AG04449 (cell line): ENCODE data around the gene METTL17.

Source experiments
- CTCF ChIA-PET: fragments of 350-600 bp; formaldehyde crosslinking; extraction: SDS; loops from one replicate; lab custom pipeline; 2021; ENCODE audit warnings: antibody characterized with exemption; lab: Yijun Ruan, JAX
- POLR2A ChIA-PET: fragments of 400-600, 350-600 bp; formaldehyde crosslinking; extraction: SDS; loops from one replicate; lab custom pipeline; 2020; ENCODE audit warnings: antibody characterized with exemption, inconsistent platforms; lab: Yijun Ruan, JAX
- DNase-seq: peaks from one replicate; pipeline ENCODE4 v3.0.0-alpha.2; 2010; ENCODE audit warnings: low read depth, low spot score
- H3K4me3 ChIP-seq: 2 replicates; pipeline ENCODE4 v1.5.1; 2011; ENCODE audit warnings: low read depth, mild to moderate bottlenecking, control low read depth, low read length
- CTCF ChIP-seq: IDR thresholded peaks from one replicate; pipeline ENCODE4 v1.5.1; 2011; ENCODE audit warnings: mild to moderate bottlenecking, moderate library complexity, low read length, control low read depth, inconsistent platforms; ENCODE audit not compliant: insufficient read depth; ENCODE audit errors: missing control alignments

METTL17 gene

GRCh38 chr14:21025371-21026273 is 35.8 kb downstream of the METTL17 start:
- no peak for TF ChIP-seq CTCF
- H3K4me3 ChIP-seq, result peak overlapping the region; percentile 42
- CTCF ChIA-PET, result interaction anchor here (0.8 to 12.6 kb wide), 9 partner anchors 9 to 79 kb away, joined by 3 to 172 read pairs (median 7); no protein-coding TSS in a partner anchor
- POLR2A ChIA-PET, result no interaction called here
- DNase-seq, result no peak

- CTCF ChIA-PET, result interaction anchor here (0.8 to 12.6 kb wide), 7 partner anchors 9 to 78 kb away, joined by 3 to 172 read pairs (median 4); no protein-coding TSS in a partner anchor
- no peak for DNase-seq
- no peak overlapping the region for H3K4me3 ChIP-seq
- POLR2A ChIA-PET, result no interaction called here
- TF ChIP-seq CTCF, result no peak
Measured at GRCh38 chr14:21026274-21026987, 36.7 kb downstream of the METTL17 start.

- no peak overlapping the region for H3K4me3 ChIP-seq
- DNase-seq, result no peak
- CTCF ChIA-PET, result interaction anchor here (1.0 to 12.6 kb wide), 5 partner anchors 9 to 78 kb away, joined by 4 to 172 read pairs (median 7); no protein-coding TSS in a partner anchor
- POLR2A ChIA-PET, result interaction anchor here (0.6 kb wide), 1 partner anchor 9 kb away, joined by 3 read pairs; no protein-coding TSS in a partner anchor
- no peak for TF ChIP-seq CTCF
Measured at GRCh38 chr14:21026988-21027315, 37.2 kb downstream of the METTL17 start.

GRCh38 chr14:21029917-21030316 is 40.1 kb downstream of the METTL17 start, which contains the start of gene TPPP2:
TSS of gene TPPP2 (plus strand) at chr14:21030217. CDS start at chr14:21030582, 365 bp downstream.
- ChIA-PET POLR2A (no interaction called here), CTCF (interaction anchor here (1.4 to 12.6 kb wide), 3 partner anchors 11 to 39 kb away, joined by 3 to 172 read pairs (median 35); partner anchors contain the start of gene RNASE7)

GRCh38 chr14:21030531-21030930 is 40.8 kb downstream of the METTL17 start:
- POLR2A ChIA-PET, result no interaction called here
- no peak overlapping the region for H3K4me3 ChIP-seq
- DNase-seq, result no peak
- no peak for TF ChIP-seq CTCF
- CTCF ChIA-PET, result interaction anchor here (1.4 to 12.6 kb wide), 4 partner anchors 11 to 38 kb away, joined by 3 to 172 read pairs (median 19); partner anchors contain the start of gene RNASE7

More at GRCh38 chr14:21029917-21030316, 40.1 kb downstream of the METTL17 start, which contains the start of gene TPPP2:
- TF ChIP-seq CTCF, result no peak
- no peak for DNase-seq
- H3K4me3 ChIP-seq, result no peak within 1 kb of the TSS
